OCI-LY7 (cell line): ENCODE data around the gene PKDCC. TPM values are rescaled to one million over a fixed set of nuclear protein-coding genes. Genes with fewer than 3 reads are reported as not detected.

ENCODE experiments used
- BruUV-seq: library from RNA; stranded (reverse); fragments of 400-500 nt; replicated peaks from 2 replicates; lab custom pipeline; 2021; lab: Mats Ljungman, UMichigan
- CTCF ChIA-PET: fragments of 300-600 bp; sonication (Branson Sonifier 250); formaldehyde crosslinking; loops from one replicate; lab custom pipeline; 2022; ENCODE audit warnings: antibody characterized with exemption; ENCODE audit not compliant: unreplicated experiment; lab: Charles Lee
- POLR2A ChIA-PET: fragments of 300-600 bp; sonication (Branson Sonifier 250); formaldehyde crosslinking; loops from one replicate; lab custom pipeline; 2022; ENCODE audit warnings: antibody characterized with exemption; lab: Charles Lee
- DNase-seq: peaks from one replicate; pipeline ENCODE4 v3.0.0-alpha.2; 2015; ENCODE audit warnings: low spot score
- H2AFZ ChIP-seq: fragments of 200-600 bp; sonication (generic), shearing (Covaris generic); 2 replicates; pipeline ENCODE4 v1.6.1; 2014; ENCODE audit warnings: mild to moderate bottlenecking, antibody characterized with exemption, low read length, moderate library complexity
- H3K27ac ChIP-seq: fragments of 200-600 bp; sonication (generic); 2 replicates; pipeline ENCODE4 v1.5.1; 2014; ENCODE audit warnings: mixed run types, low read depth, mild to moderate bottlenecking, moderate library complexity, low read length, inconsistent platforms; ENCODE audit not compliant: poor library complexity, severe bottlenecking
- H3K36me3 ChIP-seq: fragments of 200-600 bp; sonication (generic); 2 replicates; pipeline ENCODE4 v1.6.1; 2014; ENCODE audit warnings: mild to moderate bottlenecking, antibody characterized with exemption, low read length, moderate library complexity, mixed read lengths; ENCODE audit not compliant: insufficient read depth
- H3K4me1 ChIP-seq: fragments of 200-600 bp; sonication (generic); 2 replicates; pipeline ENCODE4 v1.5.1; 2014; ENCODE audit warnings: mild to moderate bottlenecking, low read length; ENCODE audit not compliant: insufficient read depth, poor library complexity, severe bottlenecking
- H3K4me2 ChIP-seq: fragments of 200-600 bp; sonication (generic); 2 replicates; pipeline ENCODE4 v1.6.1; 2014; ENCODE audit warnings: mild to moderate bottlenecking, low read length
- H3K4me3 ChIP-seq: fragments of 200-600 bp; sonication (generic); 2 replicates; pipeline ENCODE4 v1.5.1; 2014; ENCODE audit warnings: mild to moderate bottlenecking, low read depth, low read length; ENCODE audit not compliant: poor library complexity, severe bottlenecking
- H3K79me2 ChIP-seq: fragments of 200-600 bp; sonication (generic); 2 replicates; pipeline ENCODE4 v1.6.1; 2016; ENCODE audit warnings: low read depth, mild to moderate bottlenecking, low read length, moderate library complexity, mixed read lengths; ENCODE audit not compliant: insufficient read depth
- H3K9me2 ChIP-seq: fragments of 200-600 bp; sonication (generic); 2 replicates; pipeline ENCODE4 v1.6.1; 2016; ENCODE audit warnings: mild to moderate bottlenecking, low read length, mixed read lengths; ENCODE audit not compliant: insufficient read depth
- H3K9me3 ChIP-seq: fragments of 200-600 bp; sonication (generic); 2 replicates; pipeline ENCODE4 v1.6.1; 2014; ENCODE audit warnings: mild to moderate bottlenecking, mixed run types, low read length, mixed read lengths
- H4K20me1 ChIP-seq: fragments of 200-600 bp; sonication (generic); 2 replicates; pipeline ENCODE4 v1.6.1; 2014; ENCODE audit warnings: mild to moderate bottlenecking, antibody characterized with exemption, low read length, moderate library complexity, mixed read lengths; ENCODE audit not compliant: insufficient read depth
- CTCF ChIP-seq: fragments of 200-600 bp; sonication (generic); conservative IDR thresholded peaks from 2 replicates; pipeline ENCODE4 v1.5.1; 2014; ENCODE audit warnings: mild to moderate bottlenecking, antibody characterized with exemption, low read length, moderate library complexity, mixed read lengths
- EZH2phosphoT487 ChIP-seq: fragments of 200-600 bp; sonication (generic); IDR thresholded peaks from 2 replicates; pipeline ENCODE4 v1.6.1; 2018; ENCODE audit warnings: low read depth, borderline replicate concordance, mild to moderate bottlenecking, mixed run types, antibody characterized with exemption, low read length, moderate library complexity, mixed read lengths
- intact Hi-C: fragments of 100-400 bp; cut with micrococcal nuclease; formaldehyde crosslinking; loops from one replicate; pipeline ENCODE4 v1.10.0; 2022; ENCODE audit not compliant: unreplicated experiment
- total RNA-seq, 2 experiments: library from RNA; depleted of rRNA in 1 of 2; stranded (reverse); fragments of >200 nt in 1 of 2; shearing (Covaris generic) in 1 of 2; gene quantifications; 2 replicates each; pipeline ENCODE4 v1.2.3, GENCODE V29; 2014 to 2022

Gene PKDCC
- total RNA-seq, 2 experiments from 2014 or later = not detected

- peaks cover 65% of the 10 kb centered on the region for H3K4me1 ChIP-seq
- POLR2A ChIA-PET = interaction anchor here (1.0 kb wide), 1 partner anchor 38 kb away, joined by 3 read pairs; no protein-coding TSS in a partner anchor
- BruUV-seq = no TSS peak
- CTCF ChIA-PET = no interaction called here
- no peak overlapping the region for H3K4me3 ChIP-seq
- TF ChIP-seq CTCF = no peak
- no peak for TF ChIP-seq EZH2phosphoT487
- H3K4me2 ChIP-seq = peak overlapping the region; percentile 72
- no peaks in the 10 kb centered on the region for H4K20me1 ChIP-seq
- 0 out of 2 replicates have a peak, but pooled peaks cover 11% of the 10 kb centered on the region for H3K9me3 ChIP-seq
- H2AFZ ChIP-seq = no peak overlapping the region
- H3K79me2 ChIP-seq = no peaks in the 10 kb centered on the region
- H3K9me2 ChIP-seq = no peaks in the 10 kb centered on the region
- no peak overlapping the region for H3K27ac ChIP-seq
- H3K36me3 ChIP-seq = no peaks in the 10 kb centered on the region; the same call in 1 of the 2 replicates
- no peak for DNase-seq
- intact Hi-C loops = loop anchor here (2.0 kb wide), 1 partner anchor 25 kb away; no protein-coding TSS in a partner anchor
These were observed 56.0 kb downstream of the PKDCC start for GRCh38 chr2:42103829-42104228.

GRCh38 chr2:42104621-42105020 lies 56.8 kb downstream of the PKDCC start:
- TF ChIP-seq CTCF (no peak), EZH2phosphoT487 (no peak)
- Histone ChIP-seq H4K20me1 (no peaks in the 10 kb centered on the region), H2AFZ (no peak overlapping the region; the same call in 1 of the 2 replicates), H3K27ac (peak overlapping the region; percentile 81), H3K9me3 (0 out of 2 replicates have a peak, but pooled peaks cover 11% of the 10 kb centered on the region), H3K4me2 (peak overlapping the region; percentile 72), H3K9me2 (no peaks in the 10 kb centered on the region), H3K79me2 (no peaks in the 10 kb centered on the region), H3K36me3 (no peaks in the 10 kb centered on the region; the same call in 1 of the 2 replicates), H3K4me1 (peaks cover 57% of the 10 kb centered on the region), H3K4me3 (peak overlapping the region; percentile 53)
- DNase-seq = peak; percentile 18
- ChIA-PET CTCF (no interaction called here), POLR2A (interaction anchor here (1.0 to 3.1 kb wide), 4 partner anchors 14 to 69 kb away, joined by 3 to 13 read pairs (median 8); no protein-coding TSS in a partner anchor)
- intact Hi-C loops = loop anchor here (1.0 to 2.0 kb wide), 3 partner anchors 24 to 66 kb away; no protein-coding TSS in a partner anchor
- BruUV-seq = no TSS peak
